HG03060 (cell line): ENCODE measurements around the gene BDKRB1.

Experiments used
- ATAC-seq: cut with Tn5 transposase; IDR thresholded peaks from one replicate; pipeline ENCODE4 v1.9.1; 2021; ENCODE audit warnings: low read depth, moderate number of reproducible peaks; ENCODE audit not compliant: unreplicated experiment

BDKRB1 gene

GRCh38 chr14:96255501-96256366, at the start of gene BDKRB1:
Gene BDKRB1, plus strand, starts transcription at chr14:96256210. Its CDS starts 7,473 bp downstream, at chr14:96263683.
- no peak for ATAC-seq

GRCh38 chr14:96206461-96206860, 49.5 kb upstream of the BDKRB1 start:
- no peak for ATAC-seq

- ATAC-seq = no peak
These were observed 48.3 kb upstream of the BDKRB1 start for GRCh38 chr14:96207686-96208085.

GRCh38 chr14:96208739-96209138, 47.3 kb upstream of the BDKRB1 start:
- no peak for ATAC-seq

GRCh38 chr14:96212140-96212539, 43.9 kb upstream of the BDKRB1 start:
- no peak for ATAC-seq

- no peak for ATAC-seq
These were observed 43.1 kb upstream of the BDKRB1 start for GRCh38 chr14:96212896-96213295.

- ATAC-seq = no peak
These were observed 42.0 kb upstream of the BDKRB1 start for GRCh38 chr14:96213871-96214465.

GRCh38 chr14:96214793-96215192, 41.2 kb upstream of the BDKRB1 start:
- no peak for ATAC-seq

GRCh38 chr14:96215452-96216244, 40.4 kb upstream of the BDKRB1 start:
- no peak for ATAC-seq

GRCh38 chr14:96216627-96217026, 39.4 kb upstream of the BDKRB1 start:
- no peak for ATAC-seq

- ATAC-seq = no peak
These were observed 38.6 kb upstream of the BDKRB1 start for GRCh38 chr14:96217376-96217913.

- ATAC-seq = no peak
These were observed 34.8 kb upstream of the BDKRB1 start for GRCh38 chr14:96221109-96221650.

- ATAC-seq = no peak
These were observed 34.2 kb upstream of the BDKRB1 start for GRCh38 chr14:96221841-96222240.

- ATAC-seq = no peak
These were observed 31.4 kb upstream of the BDKRB1 start for GRCh38 chr14:96224480-96225096.

- ATAC-seq = no peak
These were observed 30.8 kb upstream of the BDKRB1 start for GRCh38 chr14:96225213-96225612.

- no peak for ATAC-seq
These were observed 30.3 kb upstream of the BDKRB1 start for GRCh38 chr14:96225745-96226151.

- no peak for ATAC-seq
These were observed 28.6 kb upstream of the BDKRB1 start for GRCh38 chr14:96227428-96227827.

GRCh38 chr14:96229315-96229714, 26.7 kb upstream of the BDKRB1 start:
- ATAC-seq = no peak

- ATAC-seq = no peak
These were observed 25.0 kb upstream of the BDKRB1 start for GRCh38 chr14:96231056-96231455.

GRCh38 chr14:96231526-96232130, 24.4 kb upstream of the BDKRB1 start:
- ATAC-seq = no peak
